Inflammatory macrophage treated with lipopolysaccharide for 1 hour (primary cell): Measurements from ENCODE around the gene RBMY1D.
"Not testable (repeated sequence)": the region's sequence is repeated elsewhere in the genome, so short reads cannot be mapped to it uniquely, and the experiment has no call there.

ENCODE experiments used
- DNase-seq, 2 donors: peaks; one replicate each; pipeline ENCODE4 v3.0.0-alpha.2; 2020 to 2022

The RBMY1D gene

DNA sequence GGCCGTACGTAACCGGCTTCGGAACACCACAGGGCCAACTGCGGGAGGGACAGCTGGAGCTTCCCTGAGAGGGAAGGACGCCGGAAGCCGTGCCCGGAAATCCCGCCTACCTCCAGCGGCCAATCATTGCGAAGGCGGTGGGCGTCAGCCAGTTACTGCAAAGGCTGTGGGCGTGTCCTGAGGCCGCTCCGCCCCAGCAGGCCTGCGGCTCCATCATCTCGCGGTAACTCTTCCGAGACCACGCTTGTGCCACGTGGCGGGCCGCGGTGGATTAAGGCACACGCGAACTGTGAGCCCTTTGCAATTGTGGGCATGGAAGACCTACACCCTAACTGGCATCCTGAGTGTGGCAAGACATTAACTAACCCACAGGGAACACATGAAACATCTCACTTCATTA is at the start of gene RBMY1D:
Gene RBMY1D (minus strand): TSS at position 101 of the 400 bp plus-strand sequence. CDS start 2,013 bp downstream, outside the sequence.
- not testable (repeated sequence) for DNase-seq

DNA sequence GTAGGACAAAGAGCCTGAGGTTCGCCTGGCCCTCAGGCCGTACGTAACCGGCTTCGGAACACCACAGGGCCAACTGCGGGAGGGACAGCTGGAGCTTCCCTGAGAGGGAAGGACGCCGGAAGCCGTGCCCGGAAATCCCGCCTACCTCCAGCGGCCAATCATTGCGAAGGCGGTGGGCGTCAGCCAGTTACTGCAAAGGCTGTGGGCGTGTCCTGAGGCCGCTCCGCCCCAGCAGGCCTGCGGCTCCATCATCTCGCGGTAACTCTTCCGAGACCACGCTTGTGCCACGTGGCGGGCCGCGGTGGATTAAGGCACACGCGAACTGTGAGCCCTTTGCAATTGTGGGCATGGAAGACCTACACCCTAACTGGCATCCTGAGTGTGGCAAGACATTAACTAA is 23.6 kb upstream of the RBMY1D start, which contains the start of gene RBMY1E:
Gene RBMY1E (minus strand): TSS at position 101 of the 400 bp plus-strand sequence. CDS start 1,978 bp downstream, outside the sequence.
- DNase-seq, result not testable (repeated sequence)

DNA sequence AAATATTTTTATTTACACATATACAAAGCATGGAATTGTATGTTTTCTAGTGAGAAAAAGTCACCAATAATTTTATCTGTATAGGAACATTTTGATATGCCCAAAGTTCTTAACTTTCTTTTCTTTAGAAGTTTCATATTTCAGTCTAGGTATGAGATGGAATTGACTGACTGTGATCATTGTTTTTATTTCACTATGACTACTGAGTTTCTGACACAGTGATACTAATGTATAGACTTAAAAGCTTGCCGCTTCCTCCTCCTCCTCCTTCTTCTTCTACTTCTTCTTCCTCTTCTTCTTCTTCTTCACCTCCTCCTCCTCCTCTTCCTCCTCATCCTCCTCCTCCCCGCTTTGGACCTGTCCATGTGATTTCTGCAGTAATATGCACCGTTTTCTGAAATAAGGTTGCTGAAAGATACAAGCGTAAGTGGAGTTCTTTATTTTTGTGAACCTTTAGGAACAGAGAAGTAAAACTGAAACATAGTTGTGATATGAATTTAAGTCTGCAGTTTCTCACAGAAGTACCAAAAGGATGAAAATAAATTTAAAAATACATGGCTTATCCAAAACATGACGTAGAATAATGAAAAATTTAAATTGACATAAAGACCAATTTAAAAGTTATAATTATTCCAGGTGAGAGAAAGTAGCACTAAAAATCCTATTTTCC is 24.8 kb downstream of the RBMY1D start:
- not testable (repeated sequence) for DNase-seq

DNA sequence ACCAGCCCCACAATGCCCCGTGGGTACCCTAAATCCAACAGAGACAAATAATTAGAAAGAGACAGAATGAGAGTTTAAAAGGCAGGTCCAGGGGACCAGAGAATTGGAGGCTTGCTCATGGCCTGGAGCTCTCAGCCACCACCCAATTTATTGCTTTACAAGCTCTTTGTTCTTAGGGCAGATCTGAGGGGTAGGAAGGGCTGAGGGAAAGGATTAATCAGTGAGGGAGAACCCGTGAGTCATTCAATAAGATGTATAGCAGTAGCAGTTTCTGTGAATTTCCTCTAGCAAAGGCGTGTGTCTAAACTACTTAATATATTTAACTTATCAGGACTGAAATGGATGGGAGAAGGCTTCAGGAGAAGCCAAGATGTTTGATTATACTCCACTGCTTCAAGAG is 48.8 kb downstream of the RBMY1D start:
- DNase-seq, result no peak

DNA sequence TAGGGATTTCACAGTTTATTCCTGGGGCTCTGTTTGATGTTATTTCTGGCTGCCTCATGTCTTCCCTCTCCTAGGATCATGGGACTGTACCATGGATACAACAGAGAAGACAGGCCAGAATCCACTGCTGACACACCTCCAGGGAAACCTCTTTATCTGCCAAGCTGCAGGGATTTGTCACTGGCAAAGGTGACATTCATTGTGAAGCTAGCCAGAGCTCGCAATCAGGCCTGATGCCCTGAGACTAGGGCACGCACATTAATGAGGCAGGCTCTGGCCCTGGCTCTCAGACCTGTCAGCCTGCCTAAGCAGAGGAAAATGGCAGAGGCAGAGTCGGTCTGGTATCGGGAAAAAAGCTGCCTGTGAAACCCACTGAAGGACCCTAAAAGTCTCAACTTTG is 52.2 kb downstream of the RBMY1D start:
- DNase-seq, result no peak

DNA sequence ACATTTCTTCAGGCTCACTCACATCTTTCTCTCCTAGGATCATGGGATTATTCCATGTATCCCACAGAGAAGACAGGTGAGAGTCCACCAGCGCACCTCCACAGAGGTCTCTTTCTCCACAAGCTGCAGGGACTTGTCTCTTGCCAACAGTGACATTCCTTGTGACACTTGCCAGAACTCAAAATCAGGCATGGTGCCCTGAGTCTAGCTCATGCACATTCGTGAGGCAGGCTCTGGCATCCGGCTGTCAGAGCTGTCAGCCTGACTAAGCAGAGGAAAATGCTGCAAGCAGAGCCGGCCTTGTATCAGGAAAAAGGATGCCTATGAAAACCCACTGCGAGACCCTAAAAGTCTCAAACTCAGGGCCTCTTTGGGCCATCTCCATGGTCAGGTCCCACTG is 54.8 kb downstream of the RBMY1D start:
- no peak for DNase-seq

DNA sequence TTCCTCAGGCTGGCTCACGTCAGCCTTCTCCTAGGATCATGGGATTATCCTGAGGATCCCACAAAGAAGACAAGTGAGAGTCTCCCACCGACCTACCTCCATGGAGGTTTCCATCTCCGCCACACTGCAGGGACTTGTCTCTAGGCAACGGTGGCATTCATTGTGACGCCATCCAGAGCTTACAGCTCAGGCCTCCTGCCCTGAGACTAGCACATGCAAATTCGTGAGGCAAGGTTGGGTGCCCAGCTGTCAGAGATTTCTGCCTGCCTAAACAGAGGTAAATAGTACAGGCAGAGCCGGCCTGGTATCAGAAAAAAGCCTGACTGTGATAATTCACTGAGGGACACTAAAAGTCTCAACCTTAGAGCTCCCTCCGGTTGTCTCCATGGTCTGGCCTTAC is 58.0 kb downstream of the RBMY1D start:
- DNase-seq, result no peak

DNA sequence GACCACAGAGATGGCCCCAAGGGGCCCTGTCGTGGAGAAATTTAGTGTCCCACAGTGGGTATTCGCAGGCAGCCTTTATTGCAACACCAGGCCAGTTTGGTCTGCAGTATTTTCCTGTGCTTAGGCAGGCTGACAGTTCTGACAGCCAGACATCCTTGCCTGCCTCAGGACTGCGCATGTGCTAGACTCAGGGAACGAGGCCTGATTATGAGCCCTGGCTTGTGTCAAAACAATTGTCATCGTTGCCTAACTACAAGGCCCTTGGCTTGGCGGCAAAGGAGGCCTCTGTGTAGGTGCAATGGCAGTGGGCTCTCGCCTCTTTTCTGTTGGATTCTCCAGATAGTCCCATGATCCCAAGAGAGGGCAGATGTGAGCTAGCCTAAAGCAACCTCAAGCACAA is 59.3 kb downstream of the RBMY1D start:
- no peak for DNase-seq
